Prostate gland (tissue), 2 donors: ENCODE data around the gene RPL26. TPM values are rescaled to one million over a fixed set of nuclear protein-coding genes. Genes with fewer than 3 reads are reported as not detected.
"Not testable (repeated sequence)": the region's sequence is repeated elsewhere in the genome, so short reads cannot be mapped to it uniquely, and the experiment has no call there.

Experiments
- DNase-seq: peaks from one replicate; pipeline ENCODE4 v3.0.0-alpha.2; 2019; ENCODE audit warnings: low spot score
- H3K27ac ChIP-seq, 2 donors: fragments of 200-600 bp; sonication (generic); 2 replicates each; pipeline ENCODE4 v1.5.1; 2017 to 2019
- H3K27me3 ChIP-seq: fragments of 200-600 bp; sonication (generic); replicated peaks from 2 replicates; pipeline ENCODE4 v1.5.1; 2019; ENCODE audit not compliant: insufficient read depth
- H3K36me3 ChIP-seq, 2 donors: fragments of 200-600 bp; sonication (generic); 1 replicate in 1 of 2; 2 replicates in 1 of 2; pipeline versions ENCODE4 v1.5.1 to v1.8.1; 2017 to 2019
- H3K4me1 ChIP-seq: fragments of 200-600 bp; sonication (generic); replicated peaks from 2 replicates; pipeline ENCODE4 v1.5.1; 2019
- H3K4me3 ChIP-seq, 2 donors: fragments of 200-600 bp; sonication (generic); 2 replicates each; pipeline ENCODE4 v1.5.1; 2017 to 2019
- H3K9me3 ChIP-seq: fragments of 200-600 bp; sonication (generic); 2 replicates; pipeline ENCODE4 v1.5.1; 2017
- POLR2A ChIP-seq: fragments of 450-650 bp; IDR thresholded peaks from one replicate; pipeline ENCODE4 v1.6.1; 2016; ENCODE audit warnings: antibody characterized with exemption, mild to moderate bottlenecking
- POLR2AphosphoS5 ChIP-seq: sonication (generic); formaldehyde crosslinking; IDR thresholded peaks from one replicate; pipeline ENCODE4 v1.6.1; 2017; ENCODE audit warnings: antibody characterized with exemption
- WGBS: methylation state at CpG from one replicate; pipeline ENCODE4 v1.1.5; 2018; 5-methylcytosine and 5-hydroxymethylcytosine counted together
- intact Hi-C: fragments of 100-400 bp; cut with DNase I; formaldehyde crosslinking; loops from one replicate; pipeline ENCODE4 v1.14.2; 2022
- total RNA-seq, 2 donors: library from RNA; depleted of rRNA; stranded (reverse); fragments of >200 nt; gene quantifications; one replicate each; pipeline ENCODE4 v1.1.0, GENCODE V29; 2016
- TF ChIP-seq, protein P1 (sequence below), 4 experiments: fragments of 200-600 bp in 2 of 4; fragments of 450-650 bp in 2 of 4; sonication (generic) in 2 of 4; IDR thresholded peaks; 1 replicate in 3 of 4; 2 replicates in 1 of 4; pipeline ENCODE4 v1.5.1; 2016 to 2019; ENCODE audit warnings: antibody characterized with exemption in 4 of 4, mild to moderate bottlenecking in 2 of 4, moderate library complexity in 2 of 4

Gene RPL26
- total RNA-seq, 2 donors from 2014 or later: 1,762 to 3,819 TPM

- H3K36me3 ChIP-seq: peaks cover 0 to 8% of the 10 kb centered on the region in 2 donors
- intact Hi-C loops: no loop called here
- peak overlapping the region; percentile 50 to 61 for H3K4me3 ChIP-seq
- DNase-seq: no peak
- peaks cover 21% of the 10 kb centered on the region for H3K4me1 ChIP-seq
- WGBS: 12% methylated on average over 27 of the region's 27 CpGs
- no peaks in the 10 kb centered on the region for H3K9me3 ChIP-seq
- TF ChIP-seq POLR2AphosphoS5: no peak
- TF ChIP-seq, protein P1, sequence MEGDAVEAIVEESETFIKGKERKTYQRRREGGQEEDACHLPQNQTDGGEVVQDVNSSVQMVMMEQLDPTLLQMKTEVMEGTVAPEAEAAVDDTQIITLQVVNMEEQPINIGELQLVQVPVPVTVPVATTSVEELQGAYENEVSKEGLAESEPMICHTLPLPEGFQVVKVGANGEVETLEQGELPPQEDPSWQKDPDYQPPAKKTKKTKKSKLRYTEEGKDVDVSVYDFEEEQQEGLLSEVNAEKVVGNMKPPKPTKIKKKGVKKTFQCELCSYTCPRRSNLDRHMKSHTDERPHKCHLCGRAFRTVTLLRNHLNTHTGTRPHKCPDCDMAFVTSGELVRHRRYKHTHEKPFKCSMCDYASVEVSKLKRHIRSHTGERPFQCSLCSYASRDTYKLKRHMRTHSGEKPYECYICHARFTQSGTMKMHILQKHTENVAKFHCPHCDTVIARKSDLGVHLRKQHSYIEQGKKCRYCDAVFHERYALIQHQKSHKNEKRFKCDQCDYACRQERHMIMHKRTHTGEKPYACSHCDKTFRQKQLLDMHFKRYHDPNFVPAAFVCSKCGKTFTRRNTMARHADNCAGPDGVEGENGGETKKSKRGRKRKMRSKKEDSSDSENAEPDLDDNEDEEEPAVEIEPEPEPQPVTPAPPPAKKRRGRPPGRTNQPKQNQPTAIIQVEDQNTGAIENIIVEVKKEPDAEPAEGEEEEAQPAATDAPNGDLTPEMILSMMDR (IDR thresholded peaks at IDR 0.05): no peak
- no peak for TF ChIP-seq POLR2A
- H3K27me3 ChIP-seq: no peaks in the 10 kb centered on the region
- H3K27ac ChIP-seq: peak overlapping the region; percentile 81 to 85
Measured at GRCh38 chr17:8382052-8382879, 727 bp downstream of the RPL26 start.

GRCh38 chr17:8380049-8380448, 2.9 kb downstream of the RPL26 start:
- H3K4me3 ChIP-seq: no peak overlapping the region

GRCh38 chr17:8378117-8378516, 4.9 kb downstream of the RPL26 start:
- H3K4me3 ChIP-seq, H3K36me3 ChIP-seq, DNase-seq, H3K9me3 ChIP-seq, H3K27me3 ChIP-seq, H3K27ac ChIP-seq: not testable (repeated sequence)
- intact Hi-C loops: loop anchor here (5.0 kb wide), 1 partner anchor 59 kb away; the partner anchor contains the start of gene NDEL1
- 81% methylated on average over 8 of the region's 8 CpGs for WGBS
- peaks cover 28% of the 10 kb centered on the region for H3K4me1 ChIP-seq

More at GRCh38 chr17:8380049-8380448, 2.9 kb downstream of the RPL26 start:
- no peak for DNase-seq
- intact Hi-C loops: no loop called here
- 48% methylated on average over 3 of the region's 3 CpGs for WGBS
- TF ChIP-seq, protein P1 (IDR thresholded peaks at IDR 0.05): no peak
- no peak for TF ChIP-seq POLR2AphosphoS5
- no peak for TF ChIP-seq POLR2A
- H3K27ac ChIP-seq: no peak overlapping the region
- H3K36me3 ChIP-seq: peaks cover 0 to 8% of the 10 kb centered on the region in 2 donors
- H3K9me3 ChIP-seq: no peaks in the 10 kb centered on the region
- H3K27me3 ChIP-seq: no peaks in the 10 kb centered on the region
- peaks cover 28% of the 10 kb centered on the region for H3K4me1 ChIP-seq

DNA sequence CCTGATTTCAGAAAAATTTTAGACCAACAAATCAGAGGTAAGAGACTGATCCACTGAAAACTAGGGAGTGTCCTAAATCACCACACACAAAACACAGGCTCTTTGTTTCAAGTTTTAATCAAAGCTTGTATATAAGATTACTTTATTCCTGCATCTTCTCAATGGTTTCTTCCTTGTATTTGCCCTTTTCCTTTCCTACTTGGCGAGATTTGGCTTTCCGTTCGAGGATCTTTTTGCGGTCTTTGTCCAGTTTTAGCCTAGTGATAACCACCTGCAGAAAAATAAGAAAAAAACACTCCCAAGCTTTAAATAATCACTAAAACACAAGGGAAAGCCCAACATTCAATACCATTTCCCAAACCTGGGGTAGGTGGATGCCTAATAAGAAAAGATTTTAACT, 5.6 kb downstream of the RPL26 start:
- no peak overlapping the region for H3K27ac ChIP-seq
- peaks cover 28% of the 10 kb centered on the region for H3K4me1 ChIP-seq
- TF ChIP-seq POLR2A (no peak), POLR2AphosphoS5 (no peak)
- TF ChIP-seq, protein P1 (IDR thresholded peaks at IDR 0.05): no peak
- intact Hi-C loops: loop anchor here (5.0 kb wide), 1 partner anchor 60 kb away; the partner anchor contains the start of gene NDEL1
- no peaks in the 10 kb centered on the region for H3K27me3 ChIP-seq
- peaks cover 0 to 8% of the 10 kb centered on the region in 2 donors for H3K36me3 ChIP-seq
- 93% methylated on average over 4 of the region's 4 CpGs for WGBS
- no peak for DNase-seq
- no peak overlapping the region for H3K4me3 ChIP-seq
- H3K9me3 ChIP-seq: no peaks in the 10 kb centered on the region

GRCh38 chr17:8376271-8377067, 6.5 kb downstream of the RPL26 start, which contains the start of gene KRABD2:
KRABD2 (minus strand) TSS chr17:8376704.
- H3K4me1 ChIP-seq: peaks cover 22% of the 10 kb centered on the region
- no peaks in the 10 kb centered on the region for H3K9me3 ChIP-seq
- peak; percentile 83 for DNase-seq
- H3K36me3 ChIP-seq: peaks cover 0 to 8% of the 10 kb centered on the region in 2 donors
- intact Hi-C loops: loop anchor here (5.0 kb wide), 1 partner anchor 61 kb away; the partner anchor contains the start of gene NDEL1
- TF ChIP-seq, protein P1 (IDR thresholded peaks at IDR 0.05): peak; percentile 10 to 72 (median 70)
- TF ChIP-seq POLR2A (peak; percentile 66), POLR2AphosphoS5 (peak; percentile 85)
- peak within 1 kb of the TSS; percentile 52 to 63 for H3K4me3 ChIP-seq
- under 1% methylated on average over 41 of the region's 41 CpGs for WGBS
- peak within 1 kb of the TSS; percentile 92 for H3K27ac ChIP-seq
- H3K27me3 ChIP-seq: no peaks in the 10 kb centered on the region
